GM10847 (cell line): Measurements from ENCODE around the gene TFDP1.

Experiments
- POLR2A ChIP-seq: IDR thresholded peaks from 2 replicates; pipeline ENCODE4 v1.6.1; 2011; ENCODE audit not compliant: insufficient read length; ENCODE audit errors: extremely low read depth

TFDP1 gene

DNA sequence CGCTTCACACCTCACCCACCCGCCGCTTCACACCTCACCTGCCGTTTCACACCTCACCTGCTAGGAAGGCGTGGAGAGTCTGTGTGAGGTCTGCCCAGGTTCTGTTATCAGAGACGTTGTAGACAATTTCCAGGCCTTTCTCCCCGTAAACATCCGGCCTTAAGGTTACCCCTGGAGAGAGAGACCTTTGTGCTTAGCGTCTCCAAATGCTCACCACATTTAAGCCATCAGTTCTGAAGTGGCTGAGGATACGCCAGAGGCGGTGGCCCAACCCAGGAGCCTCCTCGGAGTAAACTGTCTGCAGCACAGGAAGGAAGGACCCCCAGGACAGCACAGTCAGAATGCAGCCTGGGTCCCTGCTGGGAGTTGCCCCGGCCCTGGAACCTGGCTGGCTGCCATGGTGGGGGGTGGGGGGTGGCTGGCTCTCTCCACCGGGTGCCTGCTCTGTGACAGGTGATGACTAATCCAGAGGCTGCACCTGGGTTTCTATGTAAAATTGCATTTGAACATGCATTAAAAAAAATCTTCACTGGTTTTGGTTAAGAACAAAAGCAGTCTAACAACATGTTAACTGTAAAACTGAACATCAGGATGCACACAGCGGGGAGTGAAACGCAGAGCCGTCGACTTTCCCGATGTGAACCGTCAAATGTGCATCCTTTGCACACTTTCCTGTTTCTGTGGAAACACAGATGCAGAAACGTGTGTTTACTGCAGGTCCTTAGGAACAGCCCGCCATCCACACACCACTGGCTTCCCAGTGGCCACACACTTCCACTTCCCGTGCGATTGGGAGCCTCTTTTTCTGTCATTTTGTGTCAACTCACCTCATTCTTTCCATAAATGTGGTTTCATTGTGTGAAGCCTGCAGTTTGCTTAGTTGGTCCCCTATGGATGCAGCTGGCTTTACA lies 69.0 kb downstream of the TFDP1 start:
- TF ChIP-seq POLR2A = no peak

DNA sequence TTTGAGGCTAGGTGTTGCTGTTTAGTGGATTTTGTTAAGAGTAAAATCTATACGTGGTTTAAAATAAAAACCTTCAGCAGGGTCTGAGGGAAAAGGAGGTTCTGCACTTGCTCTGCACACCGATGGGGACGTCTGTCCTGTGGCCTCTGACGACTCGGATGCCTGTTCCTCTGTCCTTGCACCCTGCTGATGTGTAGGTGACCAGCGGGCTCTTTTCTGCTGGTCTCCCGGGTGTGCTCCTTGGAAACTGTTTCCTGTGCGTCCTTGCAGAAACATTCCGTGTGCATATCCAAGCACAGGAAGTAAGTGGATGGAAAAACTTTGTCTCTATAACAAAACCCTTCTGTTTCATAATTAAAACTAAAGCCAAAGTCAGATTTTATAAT lies 69.6 kb downstream of the TFDP1 start:
- no peak for TF ChIP-seq POLR2A

DNA sequence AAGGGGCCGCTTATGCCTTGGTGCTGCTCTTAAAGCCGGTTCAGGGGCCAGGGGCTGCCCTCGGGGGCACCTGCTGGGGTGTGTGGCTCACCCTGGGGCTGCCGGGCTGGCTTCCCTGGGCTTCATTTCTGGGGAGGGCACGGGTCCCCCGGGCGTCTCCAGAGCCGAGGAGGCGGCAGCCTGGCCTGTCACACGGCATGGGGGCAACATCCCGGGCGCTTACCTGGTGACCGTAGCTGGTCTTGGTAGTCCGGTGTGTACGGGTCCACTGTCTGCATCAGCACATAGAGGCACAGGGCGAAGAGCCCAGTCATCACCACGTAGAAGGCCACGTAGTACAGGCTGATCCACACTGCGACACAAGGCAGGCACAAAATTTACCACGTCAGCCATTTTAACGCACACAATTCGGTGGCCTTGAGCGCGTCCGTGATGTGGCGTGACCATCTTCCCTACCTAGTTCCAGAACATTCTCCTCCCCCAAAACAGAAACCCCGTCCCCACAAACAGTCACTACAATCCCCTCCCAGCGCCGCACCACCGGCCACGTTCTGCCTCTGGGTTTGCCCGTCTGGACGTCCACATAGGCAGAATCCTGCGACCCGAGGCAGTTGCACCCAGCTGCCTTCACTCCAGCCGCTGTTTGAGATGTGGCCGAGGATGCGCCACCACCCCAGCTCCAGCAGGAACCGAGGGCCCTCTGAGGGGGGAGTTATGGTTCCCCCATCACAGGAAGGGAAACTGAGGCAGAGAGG lies 70.2 kb downstream of the TFDP1 start:
- no peak for TF ChIP-seq POLR2A

DNA sequence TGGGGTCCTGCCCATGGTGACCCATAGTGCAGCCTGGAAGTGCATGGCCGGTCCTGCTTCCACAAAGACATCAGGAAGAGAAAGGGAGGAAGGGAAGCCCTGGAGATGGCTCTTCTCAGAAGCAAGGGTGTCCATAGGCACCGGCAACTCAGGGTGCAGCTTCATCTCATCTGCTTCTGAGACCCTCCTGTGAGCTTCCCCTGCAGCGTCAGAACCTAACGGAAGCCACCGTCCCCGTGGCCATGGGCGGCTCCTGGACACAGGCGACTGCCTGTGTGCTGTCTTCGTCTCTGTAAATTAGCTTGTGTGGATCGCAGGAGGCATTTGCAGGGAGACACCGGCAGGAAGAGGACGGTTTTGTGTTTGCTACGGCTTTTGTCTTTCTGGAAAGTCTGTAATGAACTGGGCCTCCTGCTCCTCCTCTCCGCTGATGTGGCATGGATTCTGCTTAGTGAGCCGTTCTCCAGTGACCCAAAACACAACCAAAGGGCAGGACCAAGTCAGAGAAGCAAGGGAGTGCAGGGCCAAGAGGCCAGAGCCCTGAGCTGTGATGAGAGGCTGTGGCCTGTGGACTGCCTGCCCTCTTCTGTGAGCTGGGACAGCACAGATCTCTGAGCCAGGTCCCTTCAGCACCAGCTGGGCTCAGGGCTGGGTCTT lies 70.9 kb downstream of the TFDP1 start:
- TF ChIP-seq POLR2A = no peak

DNA sequence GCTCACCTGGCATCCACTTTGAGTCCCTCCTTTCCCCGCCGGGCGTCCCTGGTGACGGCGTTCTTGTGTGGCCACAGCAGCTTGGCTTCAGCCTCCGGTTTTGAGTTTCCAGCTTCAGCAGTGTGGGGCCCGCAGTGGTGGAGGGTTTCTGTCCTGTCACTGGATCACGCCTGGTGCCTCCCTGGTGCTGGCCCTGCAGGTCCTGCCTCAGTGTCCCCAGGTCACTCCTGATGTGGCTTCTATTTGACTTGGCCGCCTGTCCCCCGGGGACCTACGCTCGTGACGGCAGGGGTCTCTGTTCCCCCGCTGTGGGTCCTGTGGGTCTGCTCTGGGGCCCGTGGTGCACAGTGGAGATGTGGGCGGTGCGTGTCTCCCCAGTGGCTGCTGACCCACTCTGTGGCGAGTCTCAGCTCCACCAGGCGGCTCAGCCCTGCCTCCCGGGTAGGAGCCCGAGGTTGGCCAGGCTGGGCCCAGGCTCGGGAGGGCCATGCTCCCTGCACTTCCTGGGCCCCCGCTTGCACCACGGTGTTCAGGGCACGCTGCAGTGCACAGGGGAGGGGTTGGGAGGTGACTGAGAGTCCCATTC lies 71.5 kb downstream of the TFDP1 start:
- TF ChIP-seq POLR2A = no peak

DNA sequence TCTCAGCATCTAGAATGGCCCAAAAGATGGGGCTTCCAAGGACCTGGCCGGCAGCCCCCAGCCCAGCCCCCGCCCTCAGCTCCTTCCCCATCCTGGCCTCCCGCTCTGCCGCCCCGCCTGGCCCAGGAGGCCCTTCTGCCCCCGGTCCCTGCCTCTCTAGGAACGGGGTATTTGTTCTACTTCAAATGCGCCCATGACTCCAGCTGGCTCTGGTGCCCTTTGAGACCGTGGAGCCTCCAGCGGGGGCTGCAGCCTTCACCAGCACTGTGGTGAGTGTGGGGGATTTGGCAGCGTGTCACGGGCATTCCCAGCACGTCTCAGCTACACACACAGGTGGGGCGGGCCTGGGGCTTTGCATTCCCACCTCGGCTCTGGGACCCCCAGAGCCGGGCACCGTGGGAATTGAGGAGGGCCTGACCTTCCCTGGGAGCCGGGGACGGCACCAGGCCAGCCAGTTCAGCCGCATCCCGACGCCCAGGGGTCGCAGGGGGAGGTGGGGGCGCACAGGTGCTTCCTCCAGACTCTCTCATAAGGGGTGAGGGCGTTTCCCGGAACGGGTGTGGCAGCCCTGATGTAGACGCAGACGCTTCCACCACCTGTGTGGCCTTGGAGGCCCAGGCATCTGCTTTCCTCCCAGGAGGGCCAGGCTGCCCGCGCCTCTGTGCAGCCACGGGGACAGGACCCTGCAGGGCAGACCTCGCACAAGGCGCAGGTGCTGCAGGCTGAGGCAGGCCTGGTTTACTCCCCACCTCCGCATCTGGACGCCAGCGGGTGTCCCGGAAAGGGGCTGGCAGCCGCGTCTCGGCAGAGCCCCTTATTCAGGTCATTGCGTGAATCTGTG lies 72.5 kb downstream of the TFDP1 start:
- no peak for TF ChIP-seq POLR2A

DNA sequence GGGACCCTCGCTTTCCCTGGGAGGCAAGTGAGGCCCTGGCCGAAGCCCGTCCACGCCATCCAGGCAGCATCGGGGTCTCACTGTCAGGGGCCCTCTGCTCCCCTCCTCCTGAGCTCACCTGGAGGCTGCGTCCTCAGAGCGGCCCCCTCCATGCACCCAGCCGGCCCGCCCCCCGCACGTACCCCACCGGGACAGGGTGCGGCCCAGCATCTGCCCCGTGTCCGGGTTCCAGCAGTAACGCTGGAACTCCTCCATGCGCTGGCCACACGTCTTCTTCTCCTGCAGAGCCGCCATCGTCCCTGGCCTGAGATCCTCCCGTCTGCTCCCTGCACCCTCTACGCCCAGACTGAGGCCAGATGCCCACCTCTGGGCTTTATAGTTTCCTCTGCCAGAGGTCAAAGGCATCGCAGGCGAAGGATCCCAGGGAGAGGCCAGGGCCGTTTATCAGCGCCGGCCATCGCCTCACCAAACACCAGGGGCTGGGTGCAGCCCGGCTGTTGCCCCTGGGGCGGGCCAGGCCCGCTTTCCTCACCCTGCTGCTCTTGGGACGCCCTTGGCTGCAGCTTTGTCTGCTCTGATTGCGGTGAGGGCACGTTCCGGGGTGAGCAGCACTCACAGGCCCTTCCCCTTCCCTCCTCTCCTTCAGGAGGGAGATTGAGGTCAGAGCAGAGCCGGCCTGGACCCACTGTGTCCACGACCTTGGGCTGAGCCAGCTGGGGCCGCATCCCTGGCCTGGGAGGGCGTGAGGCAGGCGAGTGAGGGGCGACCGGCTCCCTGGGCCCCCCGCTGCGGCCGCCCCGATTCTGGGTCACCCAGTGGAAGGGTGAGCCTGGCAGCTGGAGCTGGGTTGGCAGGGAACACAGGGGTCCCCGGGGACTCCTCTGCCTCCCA lies 73.5 kb downstream of the TFDP1 start, which contains the start of gene ATP4B:
Gene ATP4B (minus strand): TSS at position 348 of the 891 bp plus-strand sequence. CDS start 54 bp downstream, at position 294.
- TF ChIP-seq POLR2A = no peak

DNA sequence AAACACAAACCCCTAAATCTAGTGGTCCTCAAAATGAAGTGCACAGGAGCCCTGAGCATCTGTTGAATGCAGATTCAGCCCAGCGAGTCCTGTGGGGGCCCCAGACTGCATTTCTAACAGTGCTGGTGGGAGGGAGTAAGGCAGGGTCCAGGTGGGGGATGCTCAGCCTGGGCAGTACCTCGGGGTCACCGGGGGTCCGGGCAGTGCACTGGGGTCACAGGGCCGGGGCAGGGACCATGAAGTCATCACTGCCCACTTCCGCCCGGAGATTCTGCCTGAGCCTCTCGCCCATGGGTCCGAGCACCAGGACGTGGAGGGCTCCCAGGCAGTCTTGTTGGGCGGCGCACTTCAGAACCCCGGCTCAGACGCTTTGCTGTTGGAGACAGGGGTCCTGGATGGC lies 74.3 kb downstream of the TFDP1 start:
- no peak for TF ChIP-seq POLR2A

DNA sequence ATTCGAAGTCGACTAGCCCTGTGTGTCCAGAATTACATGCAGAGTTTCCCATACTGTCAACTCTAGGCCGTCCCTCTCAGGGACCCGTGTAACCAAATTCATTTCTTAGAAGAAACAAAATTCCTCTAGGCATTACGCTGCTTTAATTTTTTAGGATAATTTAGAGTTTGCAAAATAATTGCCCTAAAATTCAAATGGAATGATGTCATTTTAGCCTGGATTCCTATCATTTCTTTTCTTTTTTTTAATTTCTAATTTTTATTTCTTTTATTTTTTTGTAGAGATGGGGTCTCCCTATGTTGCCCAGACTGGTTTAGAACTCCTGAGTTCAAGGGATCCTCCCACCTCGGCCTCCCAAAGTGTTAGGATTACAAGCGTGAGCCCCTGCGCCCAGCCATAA lies 74.8 kb downstream of the TFDP1 start:
- no peak for TF ChIP-seq POLR2A

DNA sequence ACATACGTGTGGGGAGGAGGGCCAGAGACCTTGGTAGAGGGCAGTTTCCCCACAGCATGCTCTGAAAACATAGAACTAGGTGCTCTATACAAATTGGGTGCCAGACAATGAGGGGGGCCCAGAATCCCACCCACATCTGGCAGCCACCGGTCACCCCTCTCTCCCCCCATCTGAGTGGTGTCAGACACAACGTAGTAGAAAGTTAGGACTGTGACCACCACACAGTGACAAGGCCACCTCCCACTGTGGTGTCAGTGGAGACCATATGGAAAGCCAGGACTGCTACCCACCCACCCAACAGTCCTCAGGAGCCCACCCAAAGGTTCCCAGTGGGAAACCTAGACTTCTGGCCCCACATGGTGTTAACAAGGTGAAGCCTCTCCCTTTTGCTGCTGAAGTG lies 75.5 kb downstream of the TFDP1 start:
- no peak for TF ChIP-seq POLR2A

DNA sequence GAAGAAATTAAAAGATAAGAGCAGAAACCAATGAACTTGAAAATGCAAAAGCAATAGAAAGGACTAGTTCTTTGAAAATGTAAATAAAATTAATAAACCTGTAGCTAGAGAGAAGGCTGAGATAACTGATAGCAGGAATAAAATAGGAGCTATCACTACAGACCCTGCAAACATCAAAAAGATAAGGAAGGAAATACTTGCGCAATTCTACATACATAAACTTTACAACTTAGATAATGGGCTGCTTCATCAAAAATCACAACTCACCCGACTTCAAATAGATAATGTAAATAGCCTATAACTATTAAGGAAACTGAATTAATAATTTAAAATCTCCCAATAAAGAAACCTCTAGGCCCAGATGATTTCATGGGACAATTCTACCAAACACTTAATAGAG lies 77.0 kb downstream of the TFDP1 start:
- no peak for TF ChIP-seq POLR2A

DNA sequence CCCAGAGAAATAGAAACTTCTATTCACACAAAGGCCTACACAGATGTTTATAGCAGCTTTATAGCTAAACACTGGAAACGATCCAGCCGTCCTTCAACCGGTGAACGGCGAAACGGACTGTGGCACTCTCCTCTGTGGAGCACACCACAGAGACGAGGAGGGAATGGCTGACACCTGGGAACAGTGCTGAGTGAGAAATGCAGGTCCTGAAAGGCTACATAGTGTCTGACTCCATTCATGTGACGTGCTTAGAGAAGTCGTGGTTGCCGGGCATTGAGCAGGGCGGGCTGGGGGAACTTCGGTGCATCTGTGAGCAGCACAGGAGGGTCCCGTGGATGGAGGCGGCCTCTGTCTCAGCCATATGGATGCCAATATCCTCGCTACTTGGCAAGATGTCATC lies 79.4 kb downstream of the TFDP1 start:
- no peak for TF ChIP-seq POLR2A

DNA sequence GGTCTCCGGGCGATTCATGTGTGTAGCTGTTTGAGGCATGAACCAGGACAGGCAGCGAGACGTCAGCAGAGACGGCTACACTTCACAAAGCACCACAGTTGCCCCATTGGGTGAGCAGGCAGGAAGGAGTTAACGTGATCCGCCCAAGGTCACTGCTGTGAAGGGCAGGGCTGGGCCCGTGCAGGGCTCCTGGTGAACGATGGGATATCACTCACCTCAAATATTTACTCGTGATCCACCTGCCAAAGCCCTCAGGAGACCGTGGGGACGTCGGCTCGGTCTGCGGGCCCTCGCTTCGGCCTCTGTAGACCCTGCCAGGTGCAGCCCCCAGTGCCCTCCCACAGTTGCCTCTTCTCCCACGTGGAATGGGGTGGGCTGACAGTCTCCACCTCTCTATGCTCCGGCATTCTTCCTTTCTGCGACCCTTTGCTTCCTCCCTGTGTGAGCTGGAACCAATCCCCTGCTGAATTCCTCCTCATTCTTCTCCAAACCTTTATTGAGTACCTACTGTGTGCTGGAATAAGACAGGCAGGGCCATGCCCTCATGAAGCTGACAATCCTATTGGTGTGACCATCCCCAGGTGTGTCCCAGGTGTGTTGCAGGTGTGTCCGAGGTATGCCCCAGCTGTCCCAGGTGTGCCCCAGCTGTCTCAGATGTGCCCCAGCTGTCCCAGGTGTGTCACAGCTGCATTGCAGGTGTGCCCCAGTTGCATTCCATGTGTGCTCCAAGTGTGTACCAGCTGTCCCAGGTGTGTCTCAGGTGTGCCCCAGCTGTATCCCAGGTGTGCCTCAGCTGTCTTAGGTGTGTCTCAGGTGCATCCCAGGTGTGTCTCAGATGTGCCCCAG lies 80.4 kb downstream of the TFDP1 start:
- TF ChIP-seq POLR2A = no peak
